Upper lobe of left lung (tissue), 6 donors: ENCODE results near the gene PEX5L. TPM values are rescaled to one million over a fixed set of nuclear protein-coding genes. Genes with fewer than 3 reads are reported as not detected.
"Not testable (repeated sequence)": the region's sequence is repeated elsewhere in the genome, so short reads cannot be mapped to it uniquely, and the experiment has no call there.

ENCODE experiments used
- ATAC-seq, 2 donors: fragments of 200-7000 bp; cut with Tn5 transposase; one replicate each; pipeline ENCODE4 v1.9.1; 2022; ENCODE audit warnings: mild to moderate bottlenecking in 2 of 2, moderate library complexity in 2 of 2; ENCODE audit not compliant: low FRiP score in 2 of 2
- DNase-seq, 2 donors: peaks; one replicate each; pipeline ENCODE4 v3.0.0-alpha.2; 2019 to 2020
- H3K27ac ChIP-seq, 4 donors: fragments of 200-600 bp; sonication (generic); one replicate each; pipeline ENCODE4 v1.5.1; 2016 to 2019
- H3K27me3 ChIP-seq, 4 donors: fragments of 200-600 bp; sonication (generic); one replicate each; pipeline ENCODE4 v1.5.1; 2017 to 2019
- H3K36me3 ChIP-seq, 4 donors: fragments of 200-600 bp; sonication (generic); one replicate each; pipeline ENCODE4 v1.5.1; 2016 to 2019
- H3K4me1 ChIP-seq, 4 donors: fragments of 200-600 bp; sonication (generic); one replicate each; pipeline ENCODE4 v1.5.1; 2018 to 2019
- H3K4me3 ChIP-seq, 4 donors: fragments of 200-600 bp; sonication (generic); one replicate each; pipeline ENCODE4 v1.5.1; 2017 to 2019; ENCODE audit warnings: mild to moderate bottlenecking in 2 of 4, moderate library complexity in 1 of 4
- H3K9me3 ChIP-seq, 4 donors: fragments of 200-600 bp; sonication (generic); one replicate each; pipeline ENCODE4 v1.5.1; 2018 to 2019
- CTCF ChIP-seq, 6 experiments: fragments of 450-650 bp in 4 of 6; fragments of 200-600 bp in 2 of 6; sonication (generic) in 2 of 6; IDR thresholded peaks; one replicate each; pipeline ENCODE4 v1.5.1; 2016 to 2019; ENCODE audit warnings: antibody characterized with exemption in 6 of 6
- EP300 ChIP-seq, 4 donors: sonication (generic); formaldehyde crosslinking; IDR thresholded peaks; one replicate each; pipeline ENCODE4 v1.5.1; 2017; ENCODE audit warnings: antibody characterized with exemption in 4 of 4, control low read depth in 2 of 4
- POLR2A ChIP-seq, 4 donors: fragments of 450-650 bp; IDR thresholded peaks; one replicate each; pipeline ENCODE4 v1.5.1; 2016 to 2017; ENCODE audit warnings: antibody characterized with exemption in 4 of 4, mild to moderate bottlenecking in 2 of 4
- POLR2AphosphoS5 ChIP-seq, 2 donors: sonication (generic); formaldehyde crosslinking; IDR thresholded peaks; one replicate each; pipeline ENCODE4 v1.5.1; 2017; ENCODE audit warnings: antibody characterized with exemption in 2 of 2
- WGBS, 2 donors: methylation state at CpG; one replicate each; pipeline ENCODE4 v1.1.5; 2017 to 2018; 5-methylcytosine and 5-hydroxymethylcytosine counted together
- total RNA-seq, 6 donors: library from RNA; depleted of rRNA in 4 of 6; stranded (reverse); fragments of >200 nt in 4 of 6; gene quantifications; one replicate each; pipeline versions ENCODE4 v1.1.0 to v1.2.1, GENCODE V29; 2016 to 2021
- donor health status: DM: no; HTN: no; CAD: no; lungs with moderate emphysema.
- donor health status: DM: no; HTN: yes; CAD: no; lungs with severe emphysema.

Gene PEX5L
- total RNA-seq, 6 donors from 2014 or later: not detected

- 61% methylated on average over 5 of the region's 5 CpGs for WGBS, 2 donors
- Histone ChIP-seq H3K27me3 (no peaks in the 10 kb centered on the region), H3K4me3 (no peak overlapping the region), H3K36me3 (no peaks in the 10 kb centered on the region), H3K27ac (no peak overlapping the region), H3K4me1 (no peaks in the 10 kb centered on the region), H3K9me3 (no peaks in the 10 kb centered on the region)
- ATAC-seq (no peak), DNase-seq (no peak)
- TF ChIP-seq POLR2AphosphoS5 (IDR thresholded peaks at IDR 0.05) (no peak), EP300 (IDR thresholded peaks at IDR 0.05) (no peak), POLR2A (IDR thresholded peaks at IDR 0.05) (no peak), CTCF (IDR thresholded peaks at IDR 0.05) (no peak)
Observed at GRCh38 chr3:180018543-180018942, 18.2 kb downstream of the PEX5L start.

GRCh38 chr3:180017846-180018245, 18.9 kb downstream of the PEX5L start:
- ATAC-seq: no peak
- no peak for DNase-seq
- WGBS, 2 donors: 74 to 75% methylated on average over 3 of the region's 3 CpGs
- H3K27me3 ChIP-seq: no peaks in the 10 kb centered on the region
- no peaks in the 10 kb centered on the region for H3K4me1 ChIP-seq
- no peak overlapping the region for H3K27ac ChIP-seq
- no peaks in the 10 kb centered on the region for H3K9me3 ChIP-seq
- TF ChIP-seq CTCF (IDR thresholded peaks at IDR 0.05) (no peak), POLR2AphosphoS5 (IDR thresholded peaks at IDR 0.05) (no peak), EP300 (IDR thresholded peaks at IDR 0.05) (no peak), POLR2A (IDR thresholded peaks at IDR 0.05) (no peak)
- no peaks in the 10 kb centered on the region for H3K36me3 ChIP-seq
- H3K4me3 ChIP-seq: no peak overlapping the region

- DNase-seq (no peak), ATAC-seq (no peak)
- Histone ChIP-seq H3K4me1 (no peaks in the 10 kb centered on the region), H3K36me3 (no peaks in the 10 kb centered on the region), H3K9me3 (peaks cover 0 to 25% (median 18%) of the 10 kb centered on the region in 4 donors), H3K27me3 (no peaks in the 10 kb centered on the region), H3K27ac (no peak overlapping the region), H3K4me3 (no peak overlapping the region)
- WGBS, 2 donors: 67 to 82% methylated on average over 3 of the region's 3 CpGs
- TF ChIP-seq CTCF (IDR thresholded peaks at IDR 0.05) (no peak), POLR2A (IDR thresholded peaks at IDR 0.05) (no peak), EP300 (IDR thresholded peaks at IDR 0.05) (no peak), POLR2AphosphoS5 (IDR thresholded peaks at IDR 0.05) (no peak)
Observed at GRCh38 chr3:180011927-180012326, 24.8 kb downstream of the PEX5L start.

- H3K27ac ChIP-seq, H3K27me3 ChIP-seq, H3K4me1 ChIP-seq, H3K4me3 ChIP-seq, ATAC-seq, H3K36me3 ChIP-seq, DNase-seq: not testable (repeated sequence)
- H3K9me3 ChIP-seq: peaks cover 0 to 25% (median 19%) of the 10 kb centered on the region in 4 donors
- 86 to 92% methylated on average over 3 of the region's 3 CpGs for WGBS, 2 donors
Observed at GRCh38 chr3:180008318-180008717, 28.4 kb downstream of the PEX5L start.

- TF ChIP-seq EP300 (IDR thresholded peaks at IDR 0.05): no peak
- TF ChIP-seq CTCF (IDR thresholded peaks at IDR 0.05): no peak
- TF ChIP-seq POLR2A (IDR thresholded peaks at IDR 0.05): no peak
- ATAC-seq (no peak), DNase-seq (no peak)
- 79 to 82% methylated on average over 2 of the region's 2 CpGs for WGBS, 2 donors
- H3K27ac ChIP-seq: no peak overlapping the region
- H3K9me3 ChIP-seq: peaks cover 0 to 20% (median 18%) of the 10 kb centered on the region in 4 donors
- H3K36me3 ChIP-seq: no peaks in the 10 kb centered on the region
- H3K4me3 ChIP-seq: no peak overlapping the region
- H3K4me1 ChIP-seq: no peaks in the 10 kb centered on the region
- no peaks in the 10 kb centered on the region for H3K27me3 ChIP-seq
Observed at GRCh38 chr3:180004542-180004941, 32.2 kb downstream of the PEX5L start.
